ENCODE measurements around the gene USP20. TPM values are rescaled to one million over a fixed set of nuclear protein-coding genes. Genes with fewer than 3 reads are reported as not detected.

The USP20 gene
- total RNA-seq, 2 experiments from 2014 or later = 107 to 111 TPM

- H3K27ac Mint-ChIP-seq = no peak overlapping the region
- no peaks in the 10 kb centered on the region for H3K9me3 Mint-ChIP-seq
- ATAC-seq (ENCODE audit: low read depth) = no peak
- POLR2A ChIA-PET = no interaction called here
- no peak for DNase-seq
- H3K4me3 Mint-ChIP-seq = no peak overlapping the region
- H3K4me1 Mint-ChIP-seq = peaks cover 7% of the 10 kb centered on the region
- H3K27me3 Mint-ChIP-seq = no peaks in the 10 kb centered on the region
- peaks cover 11% of the 10 kb centered on the region for H3K36me3 Mint-ChIP-seq
These were observed 7.2 kb upstream of the USP20 start for GRCh38 chr9:129828051-129828450.

- no peak for ATAC-seq (ENCODE audit: low read depth)
- Mint-ChIP-seq H3K4me1 (peaks cover 14% of the 10 kb centered on the region), H3K36me3 (peaks cover 15% of the 10 kb centered on the region), H3K27ac (no peak overlapping the region), H3K4me3 (no peak overlapping the region), H3K27me3 (no peaks in the 10 kb centered on the region), H3K9me3 (no peaks in the 10 kb centered on the region)
- POLR2A ChIA-PET = interaction anchor here (0.6 to 1.6 kb wide), 4 partner anchors 10 to 34 kb away, joined by 3 to 4 read pairs (median 4); no protein-coding TSS in a partner anchor
- DNase-seq = no peak
These were observed 6.3 kb upstream of the USP20 start for GRCh38 chr9:129828969-129829368.

GRCh38 chr9:129832982-129833381 is 2.3 kb upstream of the USP20 start:
- Mint-ChIP-seq H3K27ac (no peak overlapping the region), H3K4me1 (peaks cover 31% of the 10 kb centered on the region), H3K36me3 (peaks cover 26% of the 10 kb centered on the region), H3K4me3 (peak overlapping the region; percentile 63), H3K27me3 (no peaks in the 10 kb centered on the region), H3K9me3 (no peaks in the 10 kb centered on the region)
- ATAC-seq (ENCODE audit: low read depth) (no peak), DNase-seq (no peak)
- POLR2A ChIA-PET = no interaction called here

- Mint-ChIP-seq H3K9me3 (no peaks in the 10 kb centered on the region), H3K27me3 (no peaks in the 10 kb centered on the region), H3K4me1 (peaks cover 43% of the 10 kb centered on the region), H3K27ac (peak overlapping the region; percentile 96), H3K4me3 (peak overlapping the region; percentile 94), H3K36me3 (peaks cover 30% of the 10 kb centered on the region)
- DNase-seq (peak; percentile 54), ATAC-seq (ENCODE audit: low read depth) (peak; percentile 9)
- POLR2A ChIA-PET = interaction anchor here (0.6 to 6.7 kb wide), 14 partner anchors 10 to 217 kb away, joined by 3 to 96 read pairs (median 4); partner anchors contain the start of genes TOR1A and TOR1B
These were observed 650 bp upstream of the USP20 start for GRCh38 chr9:129834489-129835127.

GRCh38 chr9:129835860-129836223 is 584 bp downstream of the USP20 start:
- Mint-ChIP-seq H3K27ac (peak overlapping the region; percentile 94), H3K27me3 (no peaks in the 10 kb centered on the region), H3K4me3 (peak overlapping the region; percentile 95), H3K4me1 (peaks cover 49% of the 10 kb centered on the region), H3K9me3 (no peaks in the 10 kb centered on the region), H3K36me3 (peaks cover 30% of the 10 kb centered on the region)
- ATAC-seq (ENCODE audit: low read depth) = peak; percentile 0
- POLR2A ChIA-PET = interaction anchor here (0.8 to 6.7 kb wide), 8 partner anchors 9 to 53 kb away, joined by 3 to 96 read pairs (median 6); partner anchors contain the start of gene TOR1A
- no peak for DNase-seq

GRCh38 chr9:129836311-129837007 is 1.2 kb downstream of the USP20 start:
- H3K27me3 Mint-ChIP-seq = no peaks in the 10 kb centered on the region
- peak overlapping the region; percentile 94 for H3K27ac Mint-ChIP-seq
- H3K9me3 Mint-ChIP-seq = no peaks in the 10 kb centered on the region
- H3K4me1 Mint-ChIP-seq = peaks cover 54% of the 10 kb centered on the region
- POLR2A ChIA-PET = interaction anchor here (0.8 to 6.7 kb wide), 8 partner anchors 13 to 52 kb away, joined by 3 to 96 read pairs (median 5); no protein-coding TSS in a partner anchor
- ATAC-seq (ENCODE audit: low read depth) = no peak
- DNase-seq = peak; percentile 50
- peaks cover 29% of the 10 kb centered on the region for H3K36me3 Mint-ChIP-seq
- H3K4me3 Mint-ChIP-seq = peak overlapping the region; percentile 95

GRCh38 chr9:129838707-129839259 is 3.5 kb downstream of the USP20 start:
- Mint-ChIP-seq H3K27ac (peak overlapping the region; percentile 95), H3K4me1 (peaks cover 54% of the 10 kb centered on the region), H3K9me3 (no peaks in the 10 kb centered on the region), H3K4me3 (peak overlapping the region; percentile 81), H3K36me3 (peaks cover 20% of the 10 kb centered on the region), H3K27me3 (no peaks in the 10 kb centered on the region)
- ATAC-seq (ENCODE audit: low read depth) = peak; percentile 24
- POLR2A ChIA-PET = interaction anchor here (0.6 to 6.7 kb wide), 10 partner anchors 8 to 204 kb away, joined by 3 to 96 read pairs (median 3); partner anchors contain the start of gene FNBP1
- DNase-seq = no peak

- Mint-ChIP-seq H3K36me3 (peaks cover 16% of the 10 kb centered on the region), H3K27ac (peak overlapping the region; percentile 95), H3K4me3 (peak overlapping the region; percentile 81), H3K27me3 (no peaks in the 10 kb centered on the region), H3K9me3 (no peaks in the 10 kb centered on the region), H3K4me1 (peaks cover 47% of the 10 kb centered on the region)
- POLR2A ChIA-PET = interaction anchor here (0.8 to 6.7 kb wide), 8 partner anchors 10 to 203 kb away, joined by 3 to 96 read pairs (median 3); partner anchors contain the start of gene FNBP1
- no peak for DNase-seq
- no peak for ATAC-seq (ENCODE audit: low read depth)
These were observed 4.2 kb downstream of the USP20 start for GRCh38 chr9:129839324-129840023.

- Mint-ChIP-seq H3K36me3 (peaks cover 16% of the 10 kb centered on the region), H3K4me1 (peaks cover 51% of the 10 kb centered on the region), H3K27ac (peak overlapping the region; percentile 95), H3K4me3 (peak overlapping the region; percentile 81), H3K9me3 (no peaks in the 10 kb centered on the region), H3K27me3 (no peaks in the 10 kb centered on the region)
- ATAC-seq (ENCODE audit: low read depth) (no peak), DNase-seq (no peak)
- POLR2A ChIA-PET = interaction anchor here (1.2 to 6.7 kb wide), 2 partner anchors 27 to 36 kb away, joined by 4 to 96 read pairs; no protein-coding TSS in a partner anchor
These were observed 4.8 kb downstream of the USP20 start for GRCh38 chr9:129840034-129840433.

GRCh38 chr9:129841071-129841470 is 5.8 kb downstream of the USP20 start:
- POLR2A ChIA-PET = interaction anchor here (0.7 to 1.2 kb wide), 2 partner anchors 37 to 76 kb away, joined by 4 read pairs; no protein-coding TSS in a partner anchor
- Mint-ChIP-seq H3K4me1 (peaks cover 57% of the 10 kb centered on the region), H3K27ac (no peak overlapping the region), H3K27me3 (no peaks in the 10 kb centered on the region), H3K9me3 (no peaks in the 10 kb centered on the region), H3K36me3 (peaks cover 16% of the 10 kb centered on the region), H3K4me3 (no peak overlapping the region)
- DNase-seq (no peak), ATAC-seq (ENCODE audit: low read depth) (no peak)

GRCh38 chr9:129845373-129845772 is 10.1 kb downstream of the USP20 start:
- H3K4me1 Mint-ChIP-seq = peaks cover 30% of the 10 kb centered on the region
- peak overlapping the region; percentile 72 for H3K27ac Mint-ChIP-seq

GRCh38 chr9:129848712-129849441 is 13.6 kb downstream of the USP20 start:
- Mint-ChIP-seq H3K4me3 (no peak overlapping the region), H3K27me3 (no peaks in the 10 kb centered on the region), H3K9me3 (no peaks in the 10 kb centered on the region), H3K36me3 (peaks cover 35% of the 10 kb centered on the region), H3K4me1 (peaks cover 39% of the 10 kb centered on the region), H3K27ac (no peak overlapping the region)
- ATAC-seq (ENCODE audit: low read depth) (no peak), DNase-seq (no peak)
- POLR2A ChIA-PET = interaction anchor here (0.7 to 1.6 kb wide), 4 partner anchors 11 to 23 kb away, joined by 3 to 4 read pairs (median 3); no protein-coding TSS in a partner anchor

More at GRCh38 chr9:129845373-129845772, 10.1 kb downstream of the USP20 start:
- ATAC-seq (ENCODE audit: low read depth) (no peak), DNase-seq (no peak)
- H3K4me3 Mint-ChIP-seq = peak overlapping the region; percentile 0
- POLR2A ChIA-PET = interaction anchor here (1.4 to 1.9 kb wide), 2 partner anchors 13 to 24 kb away, joined by 3 to 5 read pairs; no protein-coding TSS in a partner anchor
- peaks cover 13% of the 10 kb centered on the region for H3K36me3 Mint-ChIP-seq
- no peaks in the 10 kb centered on the region for H3K27me3 Mint-ChIP-seq
- no peaks in the 10 kb centered on the region for H3K9me3 Mint-ChIP-seq
